T-helper 1 cell (primary cell): Measurements from ENCODE around the gene XYLT1.
"Not testable (repeated sequence)": the region's sequence is repeated elsewhere in the genome, so short reads cannot be mapped to it uniquely, and the experiment has no call there.

ENCODE experiments used
- DNase-seq, 5 donors: peaks; one replicate each; pipeline ENCODE4 v3.0.0-alpha.2; 2012 to 2020

Gene XYLT1

GRCh38 chr16:17482341-17482740 is 11.6 kb upstream of the XYLT1 start:
- DNase-seq = not testable (repeated sequence)

- DNase-seq = no peak
Observed at GRCh38 chr16:17481736-17482135, 11.0 kb upstream of the XYLT1 start.

- not testable (repeated sequence) for DNase-seq
Observed at GRCh38 chr16:17477260-17477545, 6.4 kb upstream of the XYLT1 start.

DNA sequence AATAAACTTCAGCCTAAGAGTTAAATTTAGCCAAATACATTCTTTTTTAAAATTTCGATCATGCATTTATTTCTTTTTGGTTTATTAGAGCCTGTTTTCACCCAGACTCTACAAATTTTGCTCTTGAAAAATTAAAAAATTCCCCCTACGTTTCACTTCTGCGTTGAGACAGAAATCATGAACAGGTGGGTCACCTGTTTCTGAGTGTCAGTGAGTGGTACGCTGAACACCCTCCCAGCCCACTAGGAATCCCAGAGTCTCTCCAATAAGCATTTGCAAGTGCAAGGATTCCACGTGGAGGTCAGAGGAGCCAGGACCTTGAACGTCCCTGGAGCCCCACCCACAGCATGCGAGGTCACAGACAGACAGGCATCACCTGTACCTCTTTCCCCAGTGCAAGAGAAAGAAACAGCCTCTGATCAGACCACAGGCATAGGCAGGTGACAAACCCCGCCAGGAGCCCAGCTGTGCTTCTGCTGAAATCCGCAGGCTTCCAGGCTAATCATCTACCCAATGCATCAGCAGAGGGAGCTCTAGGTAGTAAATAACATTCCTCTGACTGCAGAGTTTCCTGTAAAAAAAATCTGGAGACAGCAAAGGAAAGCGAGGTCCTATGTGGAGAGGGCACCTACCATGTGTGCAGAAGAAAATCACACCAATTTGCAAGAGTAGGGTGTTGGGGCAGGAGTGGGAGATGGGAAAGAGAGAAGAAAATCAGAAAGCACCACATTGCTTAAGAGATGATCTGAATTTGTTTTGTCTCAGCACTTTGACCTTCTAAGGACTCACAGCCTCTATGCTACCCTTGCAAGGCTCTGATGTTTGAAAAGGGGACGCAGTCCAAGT is 5.9 kb upstream of the XYLT1 start:
- DNase-seq = peak in 3 of 5 donors; percentile 13 to 44 (median 18)

DNA sequence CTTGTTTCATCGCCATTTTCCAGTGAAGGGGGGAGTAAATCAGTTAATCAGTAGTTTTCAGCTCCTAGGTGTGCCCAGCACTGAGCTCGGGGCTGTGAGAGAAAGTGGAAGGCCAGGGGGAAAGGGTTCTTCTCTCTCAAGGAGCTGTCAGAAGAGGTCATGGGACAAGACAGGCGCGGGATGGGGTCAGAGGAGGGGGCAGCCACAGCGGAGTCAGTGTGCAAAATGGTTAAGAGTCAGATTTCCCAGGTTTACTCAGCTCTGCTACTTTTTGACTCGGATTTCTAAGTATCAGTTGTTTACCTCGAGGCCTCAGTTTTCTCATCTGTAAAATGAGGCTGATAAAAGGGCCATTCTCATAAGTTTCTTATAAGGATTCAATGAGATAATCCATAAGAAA is 4.3 kb upstream of the XYLT1 start:
- DNase-seq = peak in 1 of 5 donors; percentile 57

DNA sequence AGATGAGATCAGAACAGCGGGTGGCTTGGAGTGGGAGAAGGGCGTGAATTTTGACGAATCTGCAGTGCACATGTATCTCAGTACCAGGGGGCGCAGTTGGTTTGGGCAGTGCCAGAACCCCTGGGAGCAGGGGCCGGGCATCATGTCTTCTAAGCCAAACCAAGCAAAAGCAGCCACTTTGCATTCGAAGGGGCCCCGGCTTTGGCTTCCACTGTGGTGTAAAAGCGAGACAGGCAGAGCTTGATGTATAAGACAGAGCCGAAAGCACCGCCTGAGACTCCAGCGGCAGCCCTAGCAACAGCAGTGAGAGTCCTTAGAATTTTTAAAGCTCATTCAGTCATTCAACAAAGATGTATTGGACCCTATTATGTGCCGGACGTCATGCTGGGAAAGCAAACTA is 3.8 kb upstream of the XYLT1 start:
- peak in 1 of 5 donors; percentile 12 for DNase-seq

DNA sequence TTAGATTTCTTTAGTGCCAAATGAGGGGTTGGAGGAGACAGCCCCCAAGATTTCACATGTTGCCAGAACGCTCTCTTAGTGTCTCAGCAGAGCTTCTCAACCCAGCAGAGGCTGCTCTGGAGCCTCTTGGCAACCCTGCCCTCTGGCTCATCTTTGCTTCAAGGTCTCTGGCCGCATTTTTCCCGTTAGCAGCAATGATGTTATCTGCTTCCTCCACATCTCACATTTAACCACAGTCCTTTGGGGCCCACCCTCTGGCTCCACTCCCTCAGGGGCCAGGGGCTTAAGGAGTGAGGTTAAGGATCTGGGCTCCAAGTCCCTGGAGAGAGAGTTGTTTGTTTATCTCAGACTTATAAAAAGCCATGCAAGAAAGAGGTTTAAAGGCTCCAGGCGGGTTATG is 3.3 kb upstream of the XYLT1 start:
- peak in 1 of 5 donors; percentile 18 for DNase-seq

- DNase-seq = no peak
Observed at GRCh38 chr16:17471719-17472461, 1.1 kb upstream of the XYLT1 start.

- DNase-seq = peak in 3 of 5 donors; percentile 9 to 30 (median 10)
Observed at GRCh38 chr16:17470182-17470907, 415 bp downstream of the XYLT1 start.

- peak in 4 of 5 donors; percentile 19 to 21 (median 20) for DNase-seq
Observed at GRCh38 chr16:17469741-17470181, 999 bp downstream of the XYLT1 start.

DNA sequence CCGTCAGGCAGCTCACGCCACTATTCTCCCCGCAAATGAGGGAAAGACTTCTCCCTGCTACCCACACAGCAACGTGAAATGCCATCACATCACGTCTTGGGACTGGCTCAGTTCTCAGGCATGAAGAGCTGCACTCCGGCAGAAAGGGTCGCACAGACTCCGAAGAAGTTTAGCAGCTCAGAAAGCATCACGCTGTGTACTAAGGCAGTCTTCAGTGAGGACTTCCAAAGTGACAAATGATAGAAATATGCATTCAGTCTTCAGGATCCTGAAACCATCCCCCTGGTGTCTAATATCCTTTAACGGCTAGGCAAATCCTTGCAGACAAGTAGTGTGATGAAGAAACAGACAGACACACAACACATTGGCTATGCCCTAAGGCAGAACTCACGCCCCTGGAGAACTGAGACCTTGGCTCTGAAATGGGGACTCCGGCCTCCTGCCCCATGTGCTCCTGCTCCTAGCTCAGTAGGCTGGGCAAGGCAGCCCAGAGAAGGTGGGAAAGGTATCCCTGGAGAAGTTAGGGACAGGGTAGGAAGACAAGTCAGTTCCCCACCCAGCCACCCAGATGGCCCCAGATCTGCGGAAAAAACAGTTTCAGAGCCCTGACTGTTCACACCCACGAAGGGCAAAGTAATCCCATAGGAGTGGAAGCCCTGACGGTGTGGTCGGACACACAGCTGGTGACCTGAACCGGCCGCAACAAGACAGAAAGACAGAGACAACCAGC is 1.6 kb downstream of the XYLT1 start:
- no peak for DNase-seq

GRCh38 chr16:17468611-17469010 is 2.1 kb downstream of the XYLT1 start:
- no peak for DNase-seq

DNA sequence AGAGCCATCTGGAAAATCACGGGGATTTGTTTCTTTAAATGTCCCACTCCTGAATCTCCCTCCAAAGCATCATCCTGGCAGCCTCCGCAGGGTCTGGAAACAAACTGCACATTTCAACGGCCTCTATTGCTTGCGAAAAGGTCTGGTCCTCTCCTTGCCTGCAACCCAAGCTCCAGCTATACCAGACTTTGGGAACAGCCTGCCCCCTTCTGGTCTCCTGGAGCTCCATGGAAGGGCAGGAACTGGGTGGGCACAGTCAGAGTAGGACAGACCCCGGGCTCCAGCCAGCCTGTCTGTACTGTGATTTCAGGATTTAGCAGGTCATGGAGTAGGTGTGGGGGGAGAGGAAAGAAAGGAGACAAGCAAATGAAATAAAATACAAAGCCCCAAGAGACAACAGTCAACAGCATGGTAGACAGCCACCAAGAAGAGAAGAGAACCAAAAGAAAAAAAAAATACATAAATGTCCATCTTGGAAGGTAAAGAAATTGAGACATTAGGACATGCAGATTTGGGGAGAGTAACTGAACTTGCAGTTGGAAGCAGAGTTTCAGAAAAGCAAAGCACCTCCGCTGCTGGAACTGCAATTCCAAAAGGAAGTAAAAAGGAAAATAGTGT is 2.7 kb downstream of the XYLT1 start:
- DNase-seq = peak in 2 of 5 donors; percentile 17 to 41

GRCh38 chr16:17466876-17467275 is 3.9 kb downstream of the XYLT1 start:
- DNase-seq = no peak

DNA sequence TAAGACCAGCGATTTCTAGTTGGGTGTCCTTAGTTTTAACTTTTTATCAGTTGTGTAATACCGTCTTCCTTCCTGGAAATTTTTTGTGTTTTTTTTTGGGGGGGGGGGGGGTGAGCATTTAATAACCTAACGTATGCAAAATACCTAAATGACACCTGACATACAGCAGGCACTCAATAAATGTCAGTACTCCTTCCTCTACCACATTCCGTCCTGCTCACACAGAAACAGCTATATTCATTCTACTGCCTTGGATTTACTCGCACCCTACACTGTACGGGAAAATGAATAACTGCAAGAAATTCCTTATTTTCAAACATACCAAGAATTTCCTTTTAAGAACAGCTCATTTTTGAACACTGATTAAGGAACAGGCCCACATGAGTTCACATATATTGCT is 5.3 kb downstream of the XYLT1 start:
- DNase-seq = no peak

GRCh38 chr16:17463335-17463734 is 7.4 kb downstream of the XYLT1 start:
- DNase-seq = no peak

DNA sequence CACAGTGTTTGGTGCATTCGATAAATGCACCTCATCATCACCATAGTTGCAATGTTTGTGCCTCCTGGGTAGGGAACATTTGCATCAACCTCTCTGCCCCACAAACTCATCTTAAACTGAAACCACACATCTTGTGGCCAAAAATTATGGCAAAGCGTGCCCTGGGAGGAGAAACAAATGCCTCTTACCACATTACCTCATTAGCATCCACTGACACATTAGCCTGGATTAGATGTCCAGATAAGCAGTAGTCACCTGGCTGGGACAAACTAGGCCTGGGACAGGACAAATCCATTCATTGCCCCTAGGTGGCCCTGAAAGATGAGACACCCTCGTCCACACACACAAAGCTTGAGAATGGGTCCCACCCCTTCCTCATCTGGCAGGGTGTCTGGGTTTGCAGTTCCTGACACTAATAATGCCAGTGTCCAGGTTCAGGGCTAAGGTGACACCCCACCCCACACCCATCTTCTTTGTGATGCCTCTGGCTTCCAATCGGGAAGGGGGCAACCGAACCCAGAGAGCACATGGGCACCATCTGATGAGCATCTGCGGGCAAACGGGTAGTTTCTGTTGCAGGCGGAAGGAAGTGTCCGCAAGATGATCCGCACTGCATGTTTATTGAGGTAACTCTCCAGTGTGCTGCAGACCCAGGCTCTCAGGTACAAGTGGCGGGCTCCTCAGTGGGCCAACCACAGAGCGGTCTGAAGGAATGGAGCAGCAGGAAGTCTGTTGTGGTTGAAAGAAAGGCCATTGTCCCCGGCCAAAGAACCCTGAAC is 8.6 kb downstream of the XYLT1 start:
- DNase-seq = peak in 1 of 5 donors; percentile 35

- DNase-seq = no peak
Observed at GRCh38 chr16:17460890-17461289, 9.9 kb downstream of the XYLT1 start.

DNA sequence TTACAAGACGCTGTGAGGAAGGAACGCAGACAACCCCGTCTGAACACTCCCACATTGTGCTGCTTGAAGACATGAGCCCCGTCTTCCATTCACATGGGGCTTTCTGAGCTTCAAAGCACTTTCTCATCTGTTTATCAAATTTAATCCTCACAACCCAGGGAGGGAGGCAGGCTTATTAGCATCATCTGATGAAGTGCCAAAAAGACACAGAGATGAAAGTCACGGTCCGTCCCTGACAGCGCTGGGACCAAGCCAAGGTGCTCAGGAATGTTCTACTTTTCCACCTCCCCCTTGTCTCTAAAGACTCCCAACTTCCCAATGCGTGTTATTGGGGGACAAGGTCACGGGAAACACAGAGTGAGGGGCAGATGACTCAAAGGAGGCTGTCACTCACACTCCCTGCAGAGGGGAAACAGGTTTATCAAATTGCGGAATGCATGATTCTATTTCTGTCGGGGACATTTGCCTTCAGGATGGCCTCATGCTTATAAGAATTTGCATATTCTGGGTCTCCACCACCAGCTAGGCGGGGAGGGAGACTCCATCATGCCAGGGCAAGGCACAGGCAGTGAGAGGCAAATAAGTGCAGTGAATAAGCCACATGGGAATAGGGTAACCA is 10.7 kb downstream of the XYLT1 start:
- no peak for DNase-seq

- DNase-seq = no peak
Observed at GRCh38 chr16:17457997-17458396, 12.8 kb downstream of the XYLT1 start.

- DNase-seq = no peak
Observed at GRCh38 chr16:17457513-17457912, 13.2 kb downstream of the XYLT1 start.
